SK-N-SH (cell line): ENCODE data around the gene MRPL40. TPM values are rescaled to one million over a fixed set of nuclear protein-coding genes. Genes with fewer than 3 reads are reported as not detected.

Source experiments
- CTCF ChIA-PET: fragments of 300-600, 350-600 bp; formaldehyde crosslinking; extraction: SDS; loops from one replicate; lab custom pipeline; 2021; lab: Yijun Ruan, JAX
- POLR2A ChIA-PET: fragments of 350-600 bp; sonication (Branson Sonifier 250); formaldehyde crosslinking; extraction: SDS; loops from one replicate; lab custom pipeline; 2020; ENCODE audit warnings: antibody characterized with exemption, inconsistent platforms; lab: Yijun Ruan, JAX
- DNase-seq: peaks from one replicate; pipeline ENCODE4 v3.0.0; 2012
- H2AFZ ChIP-seq: fragments of 200-600 bp; sonication (generic); 2 replicates; pipeline ENCODE4 v1.8.1; 2016; ENCODE audit warnings: antibody characterized with exemption, mild to moderate bottlenecking, low read depth
- H3F3A ChIP-seq: fragments of 200-600 bp; sonication (generic); replicated peaks from 2 replicates; pipeline ENCODE3; 2016; ENCODE audit warnings: antibody characterized with exemption, mild to moderate bottlenecking; ENCODE audit not compliant: insufficient read depth
- H3K27ac ChIP-seq, 2 experiments: fragments of 200-500 bp in 1 of 2; fragments of 200-600 bp in 1 of 2; sonication (Bioruptor generic) in 1 of 2; sonication (generic), shearing (Covaris generic) in 1 of 2; 2 replicates each; pipeline versions ENCODE4 v1.5.1 to v1.6.1; 2014 to 2016; ENCODE audit warnings: low read depth in 2 of 2, inconsistent platforms in 1 of 2, low read length in 1 of 2, mild to moderate bottlenecking in 1 of 2, mixed read lengths in 1 of 2
- H3K27me3 ChIP-seq: fragments of 200-600 bp; sonication (generic), shearing (Covaris generic); 2 replicates; pipeline ENCODE4 v1.6.1; 2016; ENCODE audit warnings: mixed run types; ENCODE audit not compliant: insufficient read depth
- H3K36me3 ChIP-seq, 2 experiments: fragments of 200-500 bp in 1 of 2; fragments of 200-600 bp in 1 of 2; sonication (Bioruptor generic) in 1 of 2; sonication (generic) in 1 of 2; replicated peaks in 1 of 2; 2 replicates each; pipeline versions ENCODE3 to v1.5.1; 2014 to 2016; ENCODE audit warnings: low read length in 1 of 2, mild to moderate bottlenecking in 1 of 2; ENCODE audit not compliant: insufficient read depth in 2 of 2, control insufficient read depth in 1 of 2
- H3K4me1 ChIP-seq, 2 experiments: fragments of 200-500 bp in 1 of 2; fragments of 200-600 bp in 1 of 2; sonication (Bioruptor generic) in 1 of 2; sonication (generic), shearing (Covaris generic) in 1 of 2; 2 replicates each; pipeline versions ENCODE4 v1.5.1 to v1.6.1; 2014 to 2016; ENCODE audit warnings: low read depth in 1 of 2, low read length in 1 of 2, mixed run types in 1 of 2; ENCODE audit not compliant: insufficient read depth in 2 of 2, control insufficient read depth in 1 of 2
- H3K4me2 ChIP-seq: fragments of 200-600 bp; sonication (generic), shearing (Covaris generic); 2 replicates; pipeline ENCODE4 v1.6.1; 2017; ENCODE audit warnings: mixed run types
- H3K4me3 ChIP-seq, 2 experiments: fragments of 200-500 bp in 1 of 2; fragments of 200-600 bp in 1 of 2; sonication (Bioruptor generic) in 1 of 2; sonication (generic), shearing (Covaris generic) in 1 of 2; 2 replicates each; pipeline versions ENCODE4 v1.5.1 to v1.8.1; 2014 to 2016; ENCODE audit warnings: low read depth in 2 of 2, inconsistent platforms in 1 of 2, low read length in 1 of 2, mild to moderate bottlenecking in 1 of 2, mixed read lengths in 1 of 2, moderate library complexity in 1 of 2
- H3K79me2 ChIP-seq: fragments of 200-600 bp; sonication (generic); 2 replicates; pipeline ENCODE4 v1.8.1; 2017; ENCODE audit warnings: mild to moderate bottlenecking; ENCODE audit not compliant: insufficient read depth
- H3K9ac ChIP-seq: fragments of 200-600 bp; sonication (generic); 2 replicates; pipeline ENCODE4 v1.6.1; 2017; ENCODE audit warnings: mixed run types
- H3K9me2 ChIP-seq: fragments of 200-600 bp; sonication (generic); 2 replicates; pipeline ENCODE4 v1.6.1; 2017; ENCODE audit warnings: mixed run types
- H3K9me3 ChIP-seq: fragments of 200-600 bp; sonication (generic); 2 replicates; pipeline ENCODE4 v1.6.1; 2017; ENCODE audit warnings: mixed run types, mild to moderate bottlenecking, moderate library complexity
- H4K20me1 ChIP-seq: fragments of 200-600 bp; sonication (generic); 2 replicates; pipeline ENCODE4 v1.6.1; 2017; ENCODE audit warnings: mild to moderate bottlenecking, mixed run types; ENCODE audit not compliant: insufficient read depth
- CHD2 ChIP-seq: fragments of 150-350 bp; IDR thresholded peaks from 2 replicates; pipeline ENCODE4 v1.6.1; 2018; ENCODE audit warnings: low read length; ENCODE audit not compliant: partially characterized antibody
- EZH2phosphoT487 ChIP-seq: fragments of 200-600 bp; sonication (generic); IDR thresholded peaks from 2 replicates; pipeline ENCODE4 v1.6.1; 2017; ENCODE audit warnings: low read depth, mixed run types, mild to moderate bottlenecking, antibody characterized with exemption, moderate library complexity, borderline replicate concordance
- FOSL2 ChIP-seq: IDR thresholded peaks from 2 replicates; pipeline ENCODE4 v1.4.0; 2012; ENCODE audit warnings: low read depth, mild to moderate bottlenecking, moderate library complexity, borderline replicate concordance
- FOXJ3 ChIP-seq: sonication (generic); formaldehyde crosslinking; IDR thresholded peaks from 2 replicates; pipeline ENCODE4 v1.5.1; 2020; ENCODE audit warnings: mild to moderate bottlenecking, missing genetic modification reagents
- FOXM1 ChIP-seq: IDR thresholded peaks from 2 replicates; pipeline ENCODE4 v1.4.0; 2012; ENCODE audit warnings: low read depth, mild to moderate bottlenecking
- GABPA ChIP-seq: IDR thresholded peaks from 2 replicates; pipeline ENCODE4 v1.4.0; 2012; ENCODE audit warnings: low read depth, mild to moderate bottlenecking
- GATA2 ChIP-seq: sonication (generic); formaldehyde crosslinking; IDR thresholded peaks from 2 replicates; pipeline ENCODE4 v1.5.0; 2020; ENCODE audit warnings: mild to moderate bottlenecking, missing genetic modification reagents
- NFIC ChIP-seq: IDR thresholded peaks from 2 replicates; pipeline ENCODE4 v1.4.0; 2012; ENCODE audit warnings: borderline replicate concordance
- RAD21 ChIP-seq: IDR thresholded peaks from 2 replicates; pipeline ENCODE4 v1.6.1; 2012; ENCODE audit warnings: mild to moderate bottlenecking, low read length
- RFX5 ChIP-seq: IDR thresholded peaks from 2 replicates; pipeline ENCODE4 v1.6.1; 2012; ENCODE audit warnings: mild to moderate bottlenecking, improper control_type of control experiment, low read length
- RXRA ChIP-seq: IDR thresholded peaks from 2 replicates; pipeline ENCODE4 v1.4.0; 2012; ENCODE audit warnings: low read depth, mild to moderate bottlenecking, borderline replicate concordance
- SIN3A ChIP-seq: IDR thresholded peaks from 2 replicates; pipeline ENCODE4 v1.6.1; 2012; ENCODE audit warnings: low read depth, mild to moderate bottlenecking, low read length, moderate library complexity, borderline replicate concordance
- SMC3 ChIP-seq: IDR thresholded peaks from 2 replicates; pipeline ENCODE4 v1.6.1; 2012; ENCODE audit warnings: low read depth, low read length, improper control_type of control experiment
- YY1 ChIP-seq: IDR thresholded peaks from 2 replicates; pipeline ENCODE4 v1.4.0; 2012; ENCODE audit warnings: low read depth, mild to moderate bottlenecking
- WGBS: methylation state at CpG from one replicate; pipeline ENCODE4 v1.1.6; 2017; ENCODE audit warnings: low lambda C conversion rate; 5-methylcytosine and 5-hydroxymethylcytosine counted together
- polyA plus RNA-seq, 3 experiments: library from polyadenylated mRNA; depleted of rRNA; stranded (reverse); fragments of >200 nt; gene quantifications; 2 replicates each; pipeline ENCODE4 v1.2.3, GENCODE V29; 2012
- TF ChIP-seq, protein P1 (sequence below): IDR thresholded peaks from 2 replicates; pipeline ENCODE4 v1.4.0; 2012; ENCODE audit warnings: low read depth
- TF ChIP-seq, protein P2 (sequence below): fragments of 200-600 bp; sonication (generic); IDR thresholded peaks from 2 replicates; pipeline ENCODE4 v1.6.1; 2017; ENCODE audit warnings: antibody characterized with exemption, mild to moderate bottlenecking, moderate library complexity
- TF ChIP-seq, protein P3 (sequence below): IDR thresholded peaks from 2 replicates; pipeline ENCODE4 v1.6.1; 2012; ENCODE audit warnings: mild to moderate bottlenecking, low read depth, low read length, moderate library complexity
- TF ChIP-seq, protein P4 (sequence below): IDR thresholded peaks from 2 replicates; pipeline ENCODE4; 2012
- TF ChIP-seq, protein P5 (sequence below): fragments of 150-350 bp; IDR thresholded peaks from 2 replicates; pipeline ENCODE4 v1.6.1; 2017; ENCODE audit warnings: antibody characterized with exemption, low read length, low read depth, borderline replicate concordance
- TF ChIP-seq, protein P6 (sequence below): IDR thresholded peaks from 2 replicates; pipeline ENCODE4 v1.4.0; 2012; ENCODE audit warnings: low read depth, borderline replicate concordance

The MRPL40 gene
- polyA plus RNA-seq, 1 of the 3 experiments (the other 2 are of a cell fraction) = 34.9 TPM

DNA sequence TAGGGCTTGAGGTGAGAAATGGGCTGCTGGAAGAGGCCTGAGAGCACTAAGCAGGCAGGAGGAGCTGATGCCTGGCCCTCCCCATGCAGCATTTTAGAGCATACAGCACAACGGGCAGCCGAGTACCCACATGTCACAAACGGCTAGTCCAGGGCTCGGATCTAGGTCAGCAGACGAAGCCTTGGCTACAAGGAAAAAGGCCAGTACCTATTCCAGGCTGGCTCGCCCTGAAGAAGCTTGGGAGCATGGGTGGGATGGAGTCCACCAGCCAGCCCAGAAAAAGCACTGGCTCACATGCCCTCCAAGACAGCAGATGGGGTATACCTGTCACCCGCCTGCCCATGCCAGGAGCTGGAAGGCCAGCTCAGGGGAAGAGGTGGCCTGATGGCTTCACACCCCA, 37.1 kb downstream of the MRPL40 start:
- no peak for DNase-seq
- Histone ChIP-seq H3K4me1 (peaks cover 0 to 3% of the 10 kb centered on the region in 2 experiments; a peak in 1 of 4 replicates), H4K20me1 (peaks cover 25% of the 10 kb centered on the region), H3K9me2 (no peaks in the 10 kb centered on the region), H3K36me3 (peaks cover 53 to 89% of the 10 kb centered on the region in 2 experiments), H3K4me2 (no peak overlapping the region), H3F3A (no peaks in the 10 kb centered on the region), H3K27me3 (no peaks in the 10 kb centered on the region), H2AFZ (no peak overlapping the region), H3K27ac (no peak overlapping the region), H3K79me2 (peaks cover 29% of the 10 kb centered on the region), H3K4me3 (no peak overlapping the region), H3K9ac (no peak overlapping the region), H3K9me3 (no peaks in the 10 kb centered on the region)
- ChIA-PET POLR2A (no interaction called here), CTCF (interaction anchor here (0.6 to 2.2 kb wide), 4 partner anchors 160 to 290 kb away, joined by 3 to 8 read pairs (median 4); no protein-coding TSS in a partner anchor)
- no peak for TF ChIP-seq FOXJ3 (CRISPR knock-in tag)
- TF ChIP-seq, protein P1, sequence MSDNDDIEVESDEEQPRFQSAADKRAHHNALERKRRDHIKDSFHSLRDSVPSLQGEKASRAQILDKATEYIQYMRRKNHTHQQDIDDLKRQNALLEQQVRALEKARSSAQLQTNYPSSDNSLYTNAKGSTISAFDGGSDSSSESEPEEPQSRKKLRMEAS = no peak
- no peak for TF ChIP-seq FOXM1
- TF ChIP-seq, protein P2, sequence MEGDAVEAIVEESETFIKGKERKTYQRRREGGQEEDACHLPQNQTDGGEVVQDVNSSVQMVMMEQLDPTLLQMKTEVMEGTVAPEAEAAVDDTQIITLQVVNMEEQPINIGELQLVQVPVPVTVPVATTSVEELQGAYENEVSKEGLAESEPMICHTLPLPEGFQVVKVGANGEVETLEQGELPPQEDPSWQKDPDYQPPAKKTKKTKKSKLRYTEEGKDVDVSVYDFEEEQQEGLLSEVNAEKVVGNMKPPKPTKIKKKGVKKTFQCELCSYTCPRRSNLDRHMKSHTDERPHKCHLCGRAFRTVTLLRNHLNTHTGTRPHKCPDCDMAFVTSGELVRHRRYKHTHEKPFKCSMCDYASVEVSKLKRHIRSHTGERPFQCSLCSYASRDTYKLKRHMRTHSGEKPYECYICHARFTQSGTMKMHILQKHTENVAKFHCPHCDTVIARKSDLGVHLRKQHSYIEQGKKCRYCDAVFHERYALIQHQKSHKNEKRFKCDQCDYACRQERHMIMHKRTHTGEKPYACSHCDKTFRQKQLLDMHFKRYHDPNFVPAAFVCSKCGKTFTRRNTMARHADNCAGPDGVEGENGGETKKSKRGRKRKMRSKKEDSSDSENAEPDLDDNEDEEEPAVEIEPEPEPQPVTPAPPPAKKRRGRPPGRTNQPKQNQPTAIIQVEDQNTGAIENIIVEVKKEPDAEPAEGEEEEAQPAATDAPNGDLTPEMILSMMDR = no peak
- TF ChIP-seq EZH2phosphoT487 = no peak
- TF ChIP-seq YY1 = no peak
- no peak for TF ChIP-seq CHD2
- TF ChIP-seq, protein P3, sequence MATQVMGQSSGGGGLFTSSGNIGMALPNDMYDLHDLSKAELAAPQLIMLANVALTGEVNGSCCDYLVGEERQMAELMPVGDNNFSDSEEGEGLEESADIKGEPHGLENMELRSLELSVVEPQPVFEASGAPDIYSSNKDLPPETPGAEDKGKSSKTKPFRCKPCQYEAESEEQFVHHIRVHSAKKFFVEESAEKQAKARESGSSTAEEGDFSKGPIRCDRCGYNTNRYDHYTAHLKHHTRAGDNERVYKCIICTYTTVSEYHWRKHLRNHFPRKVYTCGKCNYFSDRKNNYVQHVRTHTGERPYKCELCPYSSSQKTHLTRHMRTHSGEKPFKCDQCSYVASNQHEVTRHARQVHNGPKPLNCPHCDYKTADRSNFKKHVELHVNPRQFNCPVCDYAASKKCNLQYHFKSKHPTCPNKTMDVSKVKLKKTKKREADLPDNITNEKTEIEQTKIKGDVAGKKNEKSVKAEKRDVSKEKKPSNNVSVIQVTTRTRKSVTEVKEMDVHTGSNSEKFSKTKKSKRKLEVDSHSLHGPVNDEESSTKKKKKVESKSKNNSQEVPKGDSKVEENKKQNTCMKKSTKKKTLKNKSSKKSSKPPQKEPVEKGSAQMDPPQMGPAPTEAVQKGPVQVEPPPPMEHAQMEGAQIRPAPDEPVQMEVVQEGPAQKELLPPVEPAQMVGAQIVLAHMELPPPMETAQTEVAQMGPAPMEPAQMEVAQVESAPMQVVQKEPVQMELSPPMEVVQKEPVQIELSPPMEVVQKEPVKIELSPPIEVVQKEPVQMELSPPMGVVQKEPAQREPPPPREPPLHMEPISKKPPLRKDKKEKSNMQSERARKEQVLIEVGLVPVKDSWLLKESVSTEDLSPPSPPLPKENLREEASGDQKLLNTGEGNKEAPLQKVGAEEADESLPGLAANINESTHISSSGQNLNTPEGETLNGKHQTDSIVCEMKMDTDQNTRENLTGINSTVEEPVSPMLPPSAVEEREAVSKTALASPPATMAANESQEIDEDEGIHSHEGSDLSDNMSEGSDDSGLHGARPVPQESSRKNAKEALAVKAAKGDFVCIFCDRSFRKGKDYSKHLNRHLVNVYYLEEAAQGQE = no peak
- TF ChIP-seq FOSL2 = no peak
- TF ChIP-seq, protein P4, sequence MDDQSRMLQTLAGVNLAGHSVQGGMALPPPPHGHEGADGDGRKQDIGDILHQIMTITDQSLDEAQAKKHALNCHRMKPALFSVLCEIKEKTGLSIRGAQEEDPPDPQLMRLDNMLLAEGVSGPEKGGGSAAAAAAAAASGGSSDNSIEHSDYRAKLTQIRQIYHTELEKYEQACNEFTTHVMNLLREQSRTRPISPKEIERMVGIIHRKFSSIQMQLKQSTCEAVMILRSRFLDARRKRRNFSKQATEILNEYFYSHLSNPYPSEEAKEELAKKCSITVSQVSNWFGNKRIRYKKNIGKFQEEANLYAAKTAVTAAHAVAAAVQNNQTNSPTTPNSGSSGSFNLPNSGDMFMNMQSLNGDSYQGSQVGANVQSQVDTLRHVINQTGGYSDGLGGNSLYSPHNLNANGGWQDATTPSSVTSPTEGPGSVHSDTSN = no peak
- TF ChIP-seq RAD21 = no peak
- TF ChIP-seq NFIC = no peak
- no peak for TF ChIP-seq RXRA
- no peak for TF ChIP-seq GABPA
- TF ChIP-seq SIN3A = no peak
- no peak for TF ChIP-seq RFX5
- TF ChIP-seq, protein P5, sequence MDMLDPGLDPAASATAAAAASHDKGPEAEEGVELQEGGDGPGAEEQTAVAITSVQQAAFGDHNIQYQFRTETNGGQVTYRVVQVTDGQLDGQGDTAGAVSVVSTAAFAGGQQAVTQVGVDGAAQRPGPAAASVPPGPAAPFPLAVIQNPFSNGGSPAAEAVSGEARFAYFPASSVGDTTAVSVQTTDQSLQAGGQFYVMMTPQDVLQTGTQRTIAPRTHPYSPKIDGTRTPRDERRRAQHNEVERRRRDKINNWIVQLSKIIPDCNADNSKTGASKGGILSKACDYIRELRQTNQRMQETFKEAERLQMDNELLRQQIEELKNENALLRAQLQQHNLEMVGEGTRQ = no peak
- no peak for TF ChIP-seq GATA2 (CRISPR knock-in tag)
- TF ChIP-seq, protein P6, sequence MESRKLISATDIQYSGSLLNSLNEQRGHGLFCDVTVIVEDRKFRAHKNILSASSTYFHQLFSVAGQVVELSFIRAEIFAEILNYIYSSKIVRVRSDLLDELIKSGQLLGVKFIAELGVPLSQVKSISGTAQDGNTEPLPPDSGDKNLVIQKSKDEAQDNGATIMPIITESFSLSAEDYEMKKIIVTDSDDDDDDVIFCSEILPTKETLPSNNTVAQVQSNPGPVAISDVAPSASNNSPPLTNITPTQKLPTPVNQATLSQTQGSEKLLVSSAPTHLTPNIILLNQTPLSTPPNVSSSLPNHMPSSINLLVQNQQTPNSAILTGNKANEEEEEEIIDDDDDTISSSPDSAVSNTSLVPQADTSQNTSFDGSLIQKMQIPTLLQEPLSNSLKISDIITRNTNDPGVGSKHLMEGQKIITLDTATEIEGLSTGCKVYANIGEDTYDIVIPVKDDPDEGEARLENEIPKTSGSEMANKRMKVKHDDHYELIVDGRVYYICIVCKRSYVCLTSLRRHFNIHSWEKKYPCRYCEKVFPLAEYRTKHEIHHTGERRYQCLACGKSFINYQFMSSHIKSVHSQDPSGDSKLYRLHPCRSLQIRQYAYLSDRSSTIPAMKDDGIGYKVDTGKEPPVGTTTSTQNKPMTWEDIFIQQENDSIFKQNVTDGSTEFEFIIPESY = no peak
- no peak for TF ChIP-seq SMC3
- 86% methylated on average over 1 of the region's 7 CpGs for WGBS
